Adipocyte (in vitro differentiated cells): ENCODE results near the gene SERPINH1.

Experiments
- DNase-seq: peaks from one replicate; pipeline ENCODE4 v3.0.0-alpha.2; 2015; ENCODE audit warnings: low read depth
- H3K27me3 ChIP-seq: replicated peaks from 2 replicates; pipeline ENCODE4 v1.7.0; 2013; ENCODE audit warnings: mild to moderate bottlenecking, low read length, moderate library complexity; ENCODE audit not compliant: control insufficient read depth, insufficient read depth
- H3K36me3 ChIP-seq: 2 replicates; pipeline ENCODE4 v1.7.0; 2013; ENCODE audit warnings: low read length, mild to moderate bottlenecking, moderate library complexity; ENCODE audit not compliant: control insufficient read depth, insufficient read depth, severe bottlenecking
- H3K4me1 ChIP-seq: 2 replicates; pipeline ENCODE4 v1.7.0; 2013; ENCODE audit warnings: mild to moderate bottlenecking, low read length, moderate library complexity; ENCODE audit not compliant: control insufficient read depth, insufficient read depth
- H3K4me3 ChIP-seq: 2 replicates; pipeline ENCODE4 v1.7.0; 2013; ENCODE audit warnings: mild to moderate bottlenecking, low read length, moderate library complexity
- H3K9ac ChIP-seq: 2 replicates; pipeline ENCODE4 v1.7.0; 2013; ENCODE audit warnings: mild to moderate bottlenecking, low read length, moderate library complexity
- H3K9me3 ChIP-seq: 2 replicates; pipeline ENCODE4 v1.7.0; 2013; ENCODE audit warnings: mild to moderate bottlenecking, low read length, moderate library complexity; ENCODE audit not compliant: control insufficient read depth

SERPINH1 gene

DNA sequence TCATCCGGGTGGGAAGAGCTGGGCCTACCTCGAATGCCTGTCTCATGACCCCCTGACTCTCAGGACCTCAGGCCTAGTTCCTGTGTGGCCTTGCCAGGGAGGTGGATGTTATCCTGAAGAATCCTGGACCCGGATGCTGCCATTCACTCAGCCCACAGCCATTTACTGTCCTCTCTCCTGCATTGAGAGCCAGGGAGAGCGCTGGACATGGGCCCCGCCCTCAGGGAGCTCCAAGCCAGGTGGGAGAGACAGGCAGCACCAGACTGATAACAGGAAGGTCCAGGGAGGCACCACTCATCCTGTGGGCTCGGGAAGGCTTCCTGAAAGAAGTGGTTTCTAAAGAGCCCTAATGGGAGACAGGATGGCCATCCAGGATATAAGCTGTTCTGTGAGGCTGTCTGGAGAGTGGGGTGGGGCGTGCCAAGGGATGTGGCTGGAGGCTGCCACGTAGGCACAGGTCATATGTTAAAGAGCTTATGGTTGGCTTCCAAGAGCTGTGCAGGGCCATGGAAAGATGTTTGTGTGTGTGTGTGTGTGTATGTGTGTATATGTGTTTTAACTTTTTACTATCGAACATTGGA, 8.6 kb downstream of the SERPINH1 start:
- H3K36me3 ChIP-seq: peaks cover 84% of the 10 kb centered on the region

GRCh38 chr11:75571625-75572024, 9.6 kb downstream of the SERPINH1 start:
- Histone ChIP-seq H3K4me1 (peaks cover 25% of the 10 kb centered on the region), H3K27me3 (no peaks in the 10 kb centered on the region), H3K4me3 (no peak overlapping the region), H3K9ac (no peak overlapping the region), H3K9me3 (no peaks in the 10 kb centered on the region), H3K36me3 (peaks cover 75% of the 10 kb centered on the region)
- DNase-seq: no peak

More for the DNA sequence above, 8.6 kb downstream of the SERPINH1 start:
- Histone ChIP-seq H3K4me1 (peaks cover 34% of the 10 kb centered on the region), H3K4me3 (no peak overlapping the region), H3K9ac (peak overlapping the region; percentile 49), H3K27me3 (no peaks in the 10 kb centered on the region), H3K9me3 (no peaks in the 10 kb centered on the region)
- no peak for DNase-seq

GRCh38 chr11:75572744-75573143, 10.7 kb downstream of the SERPINH1 start:
- Histone ChIP-seq H3K27me3 (no peaks in the 10 kb centered on the region), H3K9ac (peak overlapping the region; percentile 16), H3K9me3 (no peaks in the 10 kb centered on the region), H3K4me3 (no peak overlapping the region), H3K4me1 (peaks cover 16% of the 10 kb centered on the region), H3K36me3 (peaks cover 64% of the 10 kb centered on the region)
- no peak for DNase-seq

- Histone ChIP-seq H3K27me3 (no peaks in the 10 kb centered on the region), H3K4me1 (peaks cover 4% of the 10 kb centered on the region), H3K9me3 (no peaks in the 10 kb centered on the region), H3K9ac (no peak overlapping the region), H3K36me3 (peaks cover 43% of the 10 kb centered on the region), H3K4me3 (no peak overlapping the region)
- DNase-seq: no peak
These were observed 12.9 kb downstream of the SERPINH1 start for GRCh38 chr11:75574698-75575602.

DNA sequence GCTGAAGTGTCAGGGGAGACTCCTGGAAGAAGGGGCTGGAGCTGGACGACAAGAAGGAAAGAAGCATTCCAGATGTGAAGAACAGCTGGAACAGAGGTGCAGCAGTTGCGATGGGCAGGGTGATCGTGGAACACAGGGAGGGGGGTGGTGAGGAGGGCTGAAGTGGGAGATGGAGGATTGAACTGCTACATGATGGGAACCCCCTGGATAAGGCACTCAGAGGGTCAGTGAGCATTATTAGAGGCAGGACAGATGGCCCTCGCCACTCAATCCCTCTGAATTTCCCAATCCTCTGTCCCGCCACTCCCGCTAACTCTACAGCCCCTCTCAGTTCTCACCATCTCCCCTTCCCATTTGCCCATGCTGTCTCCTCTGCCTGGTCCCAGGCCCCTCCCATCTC, 14.0 kb downstream of the SERPINH1 start:
- H3K27me3 ChIP-seq: no peaks in the 10 kb centered on the region
- DNase-seq: no peak
- H3K9me3 ChIP-seq: no peaks in the 10 kb centered on the region
- H3K4me3 ChIP-seq: no peak overlapping the region
- peaks cover 4% of the 10 kb centered on the region for H3K4me1 ChIP-seq
- H3K9ac ChIP-seq: no peak overlapping the region
- peaks cover 32% of the 10 kb centered on the region for H3K36me3 ChIP-seq

DNA sequence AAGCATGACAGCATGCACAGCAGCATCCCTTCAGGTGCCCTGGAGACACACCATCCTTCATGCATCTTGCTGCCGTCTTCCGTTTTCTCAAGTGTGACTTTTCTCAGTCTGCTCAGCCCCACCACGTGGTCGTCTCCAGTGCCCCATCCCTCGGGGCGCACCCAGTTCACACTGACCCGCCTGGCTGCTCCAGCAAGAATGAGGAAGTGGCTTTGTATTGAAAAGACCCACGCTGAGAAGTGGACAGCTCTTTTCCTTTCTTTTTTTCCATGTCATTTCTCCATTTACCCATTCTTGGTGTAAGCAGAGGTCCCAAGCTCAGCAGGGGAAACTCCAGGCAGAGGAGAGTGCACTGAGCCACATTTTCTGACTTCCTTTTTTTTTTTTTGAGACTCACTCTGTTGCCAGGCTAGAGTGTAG, 14.5 kb downstream of the SERPINH1 start:
- no peaks in the 10 kb centered on the region for H3K27me3 ChIP-seq
- DNase-seq: peak; percentile 62
- no peak overlapping the region for H3K9ac ChIP-seq
- H3K4me3 ChIP-seq: no peak overlapping the region
- no peaks in the 10 kb centered on the region for H3K9me3 ChIP-seq
- peaks cover 4% of the 10 kb centered on the region for H3K4me1 ChIP-seq
- H3K36me3 ChIP-seq: peaks cover 27% of the 10 kb centered on the region

- Histone ChIP-seq H3K4me1 (peaks cover 3% of the 10 kb centered on the region), H3K27me3 (no peaks in the 10 kb centered on the region), H3K9me3 (no peaks in the 10 kb centered on the region), H3K9ac (no peak overlapping the region), H3K36me3 (peaks cover 20% of the 10 kb centered on the region), H3K4me3 (no peak overlapping the region)
- peak; percentile 75 for DNase-seq
These were observed 15.2 kb downstream of the SERPINH1 start for GRCh38 chr11:75577207-75577606.

DNA sequence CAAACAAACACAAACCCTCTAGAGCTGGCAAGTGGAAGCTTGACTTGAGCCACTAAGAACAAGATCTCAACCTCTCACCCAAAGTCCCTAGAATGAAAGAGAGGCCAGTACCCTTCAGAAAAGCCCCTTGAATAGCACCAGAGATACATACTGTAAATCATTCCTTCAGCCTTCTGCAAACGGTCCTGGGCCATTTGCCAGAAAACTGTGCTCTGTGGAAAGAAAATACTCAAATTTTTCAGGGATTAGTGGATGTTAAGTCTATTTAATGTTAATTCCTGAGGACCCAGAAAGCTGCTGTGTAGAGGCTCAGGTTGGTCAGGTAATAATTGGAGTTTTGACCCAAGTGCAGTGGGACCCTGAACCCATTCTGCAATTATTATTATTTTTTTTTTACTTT, 16.9 kb downstream of the SERPINH1 start:
- peak; percentile 59 for DNase-seq
- H3K36me3 ChIP-seq: peaks cover 3% of the 10 kb centered on the region

DNA sequence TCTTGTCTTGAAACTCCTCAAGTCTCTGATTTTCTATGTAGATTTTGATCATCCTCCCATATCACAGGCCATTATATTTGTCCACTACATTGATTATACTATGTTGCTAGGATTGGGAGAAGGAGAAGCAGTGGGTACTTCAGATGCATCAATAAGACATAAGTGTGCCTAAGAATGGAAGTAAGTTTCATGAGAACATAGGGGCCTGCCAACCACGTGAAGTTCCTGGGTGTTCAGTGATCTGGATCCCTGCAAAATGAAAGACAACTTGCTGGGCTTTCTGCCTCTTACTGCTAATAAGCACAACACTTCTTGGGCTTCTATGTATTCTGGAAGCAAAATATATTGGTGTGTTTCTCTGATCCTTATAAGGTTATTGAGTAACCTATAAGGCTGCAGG, 17.8 kb downstream of the SERPINH1 start:
- H3K4me3 ChIP-seq: no peak overlapping the region
- no peaks in the 10 kb centered on the region for H3K9me3 ChIP-seq
- no peak for DNase-seq
- no peaks in the 10 kb centered on the region for H3K36me3 ChIP-seq
- peaks cover 16% of the 10 kb centered on the region for H3K4me1 ChIP-seq
- H3K27me3 ChIP-seq: no peaks in the 10 kb centered on the region
- no peak overlapping the region for H3K9ac ChIP-seq

More for the DNA sequence above, 16.9 kb downstream of the SERPINH1 start:
- H3K4me3 ChIP-seq: no peak overlapping the region
- H3K9ac ChIP-seq: no peak overlapping the region
- H3K4me1 ChIP-seq: peaks cover 8% of the 10 kb centered on the region
- H3K27me3 ChIP-seq: no peaks in the 10 kb centered on the region
- no peaks in the 10 kb centered on the region for H3K9me3 ChIP-seq

DNA sequence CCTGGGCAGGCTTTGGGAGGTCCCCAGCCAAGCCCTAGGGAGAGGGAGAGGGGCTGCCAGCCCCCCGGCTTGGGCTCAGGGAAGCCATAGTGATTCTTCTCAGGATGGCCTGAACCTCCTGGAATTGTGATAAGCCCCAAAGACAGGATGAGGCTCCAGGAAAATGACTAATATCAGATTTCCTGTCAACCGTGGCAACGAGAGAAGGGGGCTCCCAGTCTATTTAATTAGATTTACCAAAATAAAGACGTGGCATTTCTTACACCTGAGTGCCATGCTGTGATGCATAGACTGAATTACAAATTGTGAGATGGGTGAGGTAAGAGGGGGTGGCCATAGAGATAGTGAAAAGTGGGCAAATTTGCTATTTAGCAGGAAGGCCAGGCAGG, 20.4 kb downstream of the SERPINH1 start:
- peak overlapping the region; percentile 96 for H3K9ac ChIP-seq
- H3K27me3 ChIP-seq: no peaks in the 10 kb centered on the region
- peaks cover 18% of the 10 kb centered on the region for H3K4me1 ChIP-seq
- no peaks in the 10 kb centered on the region for H3K9me3 ChIP-seq
- no peak for DNase-seq
- H3K36me3 ChIP-seq: no peaks in the 10 kb centered on the region
- peak overlapping the region; percentile 83 for H3K4me3 ChIP-seq

GRCh38 chr11:75582895-75583717, 21.1 kb downstream of the SERPINH1 start:
- peak; percentile 95 for DNase-seq
- H3K4me1 ChIP-seq: peaks cover 23% of the 10 kb centered on the region
- H3K9ac ChIP-seq: peak overlapping the region; percentile 96
- peak overlapping the region; percentile 83 for H3K4me3 ChIP-seq
- H3K9me3 ChIP-seq: no peaks in the 10 kb centered on the region
- H3K27me3 ChIP-seq: no peaks in the 10 kb centered on the region
- no peaks in the 10 kb centered on the region for H3K36me3 ChIP-seq
